Tongue (tissue), 3 donors: ENCODE measurements around the gene EP300. TPM values are rescaled to one million over a fixed set of nuclear protein-coding genes. Genes with fewer than 3 reads are reported as not detected.
A peak's percentile ranks its signal among the peaks of the same experiment; 100 is the strongest.

Source experiments
- DNase-seq: peaks from one replicate; pipeline ENCODE4 v3.0.0-alpha.2; 2015
- small RNA-seq: library from RNA; depleted of rRNA; stranded (forward); fragments of <200 nt; gene quantifications from one replicate; pipeline ENCODE3, GENCODE V24; 2014; ENCODE audit warnings: low replicate concordance
- total RNA-seq: library from RNA; depleted of rRNA; stranded (reverse); fragments of >200 nt; gene quantifications from one replicate; pipeline ENCODE4 v1.2.3, GENCODE V29; 2014

EP300 gene
- total RNA-seq, 1 donor from 2014 or later, result 64.4 TPM

- DNase-seq, result no peak
These were observed 114.3 kb downstream of the EP300 start for GRCh38 chr22:41206719-41207118.

- no peak for DNase-seq
These were observed 123.0 kb downstream of the EP300 start for GRCh38 chr22:41215409-41215808.

- DNase-seq, result no peak
These were observed 123.5 kb downstream of the EP300 start for GRCh38 chr22:41215926-41216325.

- DNase-seq, result peak; percentile 66
These were observed 124.6 kb downstream of the EP300 start for GRCh38 chr22:41216984-41217383.

GRCh38 chr22:41217553-41218157 lies 125.3 kb downstream of the EP300 start:
- peak; percentile 85 for DNase-seq

GRCh38 chr22:41222846-41223507 lies 130.6 kb downstream of the EP300 start:
- no peak for DNase-seq

- DNase-seq, result no peak
These were observed 131.1 kb downstream of the EP300 start for GRCh38 chr22:41223535-41223934.

- no peak for DNase-seq
These were observed 134.6 kb downstream of the EP300 start for GRCh38 chr22:41226723-41227655.

GRCh38 chr22:41229215-41229614 lies 136.8 kb downstream of the EP300 start:
- DNase-seq, result no peak

Small RNA genes within 50 kb of the gene (small RNA-seq; reads per million reads assigned to genes)
- gene RF00019 (not detected), gene RNU6-375P (not detected)

Other genes with a start within 250 kb of the EP300 start
- 198 TPM for gene ST13, start 236.0 kb upstream of the EP300 start, total RNA-seq
- gene XPNPEP3, start 235.4 kb upstream of the EP300 start, total RNA-seq, result 7.8 TPM
- not detected for gene DNAJB7, start 230.5 kb upstream of the EP300 start, total RNA-seq
- gene RBX1, start 141.2 kb upstream of the EP300 start, total RNA-seq, result 34.1 TPM
- 15.3 TPM for gene L3MBTL2, start 112.7 kb downstream of the EP300 start, total RNA-seq
- gene CHADL, start 148.3 kb downstream of the EP300 start, total RNA-seq, result 5.9 TPM
- gene RANGAP1, start 193.6 kb downstream of the EP300 start, total RNA-seq, result 30.4 TPM
- 37.8 TPM for gene ZC3H7B, start 208.9 kb downstream of the EP300 start, total RNA-seq